Ovary (tissue), 9 donors: ENCODE data around the gene LIN28A. TPM values are rescaled to one million over a fixed set of nuclear protein-coding genes. Genes with fewer than 3 reads are reported as not detected.

Experiments used
- DNase-seq, 5 donors: peaks; one replicate each; pipeline ENCODE4 v3.0.0-alpha.2; 2019 to 2020
- H3K27ac ChIP-seq, 2 donors: fragments of 200-600 bp; one replicate each; pipeline versions ENCODE4 v1.5.1 to v1.8.0; 2019 to 2022
- H3K27me3 ChIP-seq: fragments of 200-600 bp; one replicate; pipeline ENCODE4 v1.8.0; 2022
- H3K36me3 ChIP-seq: fragments of 200-600 bp; sonication (generic); one replicate; pipeline ENCODE4 v1.5.1; 2019
- H3K4me1 ChIP-seq: one replicate; pipeline ENCODE4 v1.8.1; 2013; ENCODE audit warnings: mild to moderate bottlenecking, moderate library complexity; ENCODE audit not compliant: insufficient read depth
- H3K4me3 ChIP-seq: fragments of 200-600 bp; sonication (generic); one replicate; pipeline ENCODE4 v1.5.1; 2017
- H3K9me3 ChIP-seq, 2 donors: fragments of 200-600 bp in 1 of 2; sonication (generic) in 1 of 2; one replicate each; pipeline versions ENCODE4 v1.5.1 to v1.8.1; 2013 to 2019; ENCODE audit warnings: mild to moderate bottlenecking in 1 of 2, moderate library complexity in 1 of 2
- CTCF ChIP-seq, 3 donors: fragments of 450-650 bp in 2 of 3; fragments of 200-600 bp in 1 of 3; IDR thresholded peaks; one replicate each; pipeline versions ENCODE4 v1.5.1 to v1.8.0; 2016 to 2022; ENCODE audit warnings: antibody characterized with exemption in 3 of 3, mild to moderate bottlenecking in 1 of 3
- EP300 ChIP-seq: sonication (generic); formaldehyde crosslinking; IDR thresholded peaks from one replicate; pipeline ENCODE4 v1.6.1; 2017; ENCODE audit warnings: antibody characterized with exemption
- POLR2A ChIP-seq: fragments of 450-650 bp; IDR thresholded peaks from one replicate; pipeline ENCODE4 v1.6.1; 2017; ENCODE audit warnings: antibody characterized with exemption, mild to moderate bottlenecking, moderate library complexity
- WGBS, 3 donors: extraction: QIAGEN DNeasy Blood & Tissue Kit in 1 of 3; methylation state at CpG; one replicate each; pipeline versions ENCODE4 v1.1.5 to v1.1.7; 2013 to 2017; 5-methylcytosine and 5-hydroxymethylcytosine counted together
- intact Hi-C, 4 donors: fragments of 100-400 bp; cut with DNase I; formaldehyde crosslinking; loops; one replicate each; pipeline versions ENCODE4 v1.11.0 to v1.15.1; 2022 to 2023
- polyA plus RNA-seq, 2 donors: library from polyadenylated mRNA; stranded (reverse); fragments of 200-250 nt in 1 of 2; fragments of 350-450 nt in 1 of 2; fragmentation: Illumina TruSeq in 1 of 2; extraction: RNeasy Lipid Tissue Mini Kit (QIAGEN cat#74804) in 1 of 2; gene quantifications; one replicate each; pipeline ENCODE4 v1.2.3, GENCODE V29; 2013 to 2014
- total RNA-seq, 7 donors: library from RNA; depleted of rRNA in 2 of 7; stranded (reverse); fragments of >200 nt in 2 of 7; fragmentation: NEBNext Ultra II Directional in 3 of 7; extraction: Animal tissue kit (Norgen Biotek cat#: 25700) in 3 of 7; gene quantifications; one replicate each; pipeline versions ENCODE4 v1.1.0 to v1.2.4, GENCODE V29; 2016 to 2023
- donor health status: DM: no; HTN: no; CAD: no; lungs with moderate emphysema.
- donor health status: DM: no; HTN: no; CAD: no.
- donor health status: Bipolar disorder and iron deficiency.
- donor health status: DM: yes; HTN: yes; CAD: no.
- donor health status: DM: no; HTN: no; CAD: no.
- donor health status: DM: yes; HTN: yes; CAD: no.

LIN28A gene
- total and polyA plus RNA-seq, 9 donors, result 1.3 TPM; not detected in 8

DNA sequence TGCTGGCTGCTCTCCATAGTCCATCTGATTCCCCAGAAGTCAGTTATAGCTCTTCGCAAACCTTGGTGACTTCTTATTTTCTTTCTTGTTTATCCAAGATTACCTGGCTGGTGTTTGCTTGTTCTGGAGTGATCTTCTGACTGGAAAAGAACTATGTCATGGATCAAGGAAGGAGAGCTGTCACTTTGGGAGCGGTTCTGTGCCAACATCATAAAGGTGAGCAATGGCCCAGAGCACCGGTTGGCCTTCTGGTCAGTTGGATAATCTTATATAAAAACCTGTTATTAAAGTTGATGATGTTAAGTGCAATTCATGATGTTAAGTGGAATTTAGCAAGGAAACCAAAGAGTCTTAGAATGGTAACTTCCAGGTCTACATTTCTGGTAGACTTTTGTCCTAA, 22.2 kb downstream of the LIN28A start:
- peaks cover 2% of the 10 kb centered on the region for H3K4me1 ChIP-seq
- H3K27me3 ChIP-seq, result no peaks in the 10 kb centered on the region
- no peaks in the 10 kb centered on the region for H3K9me3 ChIP-seq
- DNase-seq, result no peak
- H3K36me3 ChIP-seq, result no peaks in the 10 kb centered on the region
- peak overlapping the region in 1 of 2 donors; percentile 67 for H3K27ac ChIP-seq
- WGBS, 3 donors, result 49 to 55% (median 52%) methylated on average over 3 of the region's 3 CpGs
- intact Hi-C loops, result loop anchor here in 1 of 4 donors (5.0 kb wide), 1 partner anchor 40 kb away; the partner anchor contains the start of gene HMGN2
- H3K4me3 ChIP-seq, result peak overlapping the region; percentile 38
- TF ChIP-seq CTCF (IDR thresholded peaks at IDR 0.05) (no peak), EP300 (no peak), POLR2A (no peak)

GRCh38 chr1:26434161-26434752, 23.6 kb downstream of the LIN28A start:
- H3K4me3 ChIP-seq, result no peak overlapping the region
- intact Hi-C loops, result loop anchor here in 1 of 4 donors (5.0 kb wide), 1 partner anchor 38 kb away; the partner anchor contains the start of gene HMGN2
- no peak for TF ChIP-seq POLR2A
- TF ChIP-seq CTCF (IDR thresholded peaks at IDR 0.05), result no peak
- TF ChIP-seq EP300, result no peak
- no peak for DNase-seq
- peaks cover 2% of the 10 kb centered on the region for H3K4me1 ChIP-seq
- H3K27ac ChIP-seq, result no peak overlapping the region
- no peaks in the 10 kb centered on the region for H3K9me3 ChIP-seq
- no peaks in the 10 kb centered on the region for H3K36me3 ChIP-seq
- no peaks in the 10 kb centered on the region for H3K27me3 ChIP-seq

- H3K27ac ChIP-seq, result no peak overlapping the region
- H3K9me3 ChIP-seq, result no peaks in the 10 kb centered on the region
- no peaks in the 10 kb centered on the region for H3K36me3 ChIP-seq
- intact Hi-C loops, result no loop called here
- 94 to 96% (median 94%) methylated on average over 6 of the region's 6 CpGs for WGBS, 3 donors
- no peak for DNase-seq
- TF ChIP-seq POLR2A, result no peak
- TF ChIP-seq EP300, result no peak
- TF ChIP-seq CTCF (IDR thresholded peaks at IDR 0.05), result no peak
- H3K27me3 ChIP-seq, result no peaks in the 10 kb centered on the region
- H3K4me3 ChIP-seq, result no peak overlapping the region
- H3K4me1 ChIP-seq, result no peaks in the 10 kb centered on the region
Measured at GRCh38 chr1:26438041-26438440, 27.4 kb downstream of the LIN28A start.

GRCh38 chr1:26440259-26440658, 29.6 kb downstream of the LIN28A start:
- Histone ChIP-seq H3K27me3 (no peaks in the 10 kb centered on the region), H3K4me3 (no peak overlapping the region), H3K36me3 (no peaks in the 10 kb centered on the region), H3K27ac (no peak overlapping the region), H3K4me1 (no peaks in the 10 kb centered on the region), H3K9me3 (no peaks in the 10 kb centered on the region)
- intact Hi-C loops, result no loop called here
- no peak for DNase-seq
- WGBS, 3 donors, result 93 to 94% (median 94%) methylated on average over 2 of the region's 2 CpGs
- TF ChIP-seq CTCF (IDR thresholded peaks at IDR 0.05), result no peak
- TF ChIP-seq EP300, result no peak
- TF ChIP-seq POLR2A, result no peak
